HG03039 (cell line): ENCODE data around the gene SUCLG2.
"Not testable (repeated sequence)": the region's sequence is repeated elsewhere in the genome, so short reads cannot be mapped to it uniquely, and the experiment has no call there.

Experiments
- ATAC-seq: cut with Tn5 transposase; IDR thresholded peaks from one replicate; pipeline ENCODE4 v1.9.1; 2021; ENCODE audit warnings: mild to moderate bottlenecking, moderate library complexity; ENCODE audit not compliant: unreplicated experiment

Gene SUCLG2

GRCh38 chr3:67561667-67562394 is 92.6 kb downstream of the SUCLG2 start:
- no peak for ATAC-seq

- no peak for ATAC-seq
These were observed 93.1 kb downstream of the SUCLG2 start for GRCh38 chr3:67561266-67561665.

GRCh38 chr3:67559029-67559605 is 95.3 kb downstream of the SUCLG2 start:
- ATAC-seq = no peak

- ATAC-seq = no peak
These were observed 96.0 kb downstream of the SUCLG2 start for GRCh38 chr3:67558426-67558825.

- ATAC-seq = no peak
These were observed 96.5 kb downstream of the SUCLG2 start for GRCh38 chr3:67557848-67558355.

GRCh38 chr3:67551361-67552016 is 102.9 kb downstream of the SUCLG2 start:
- no peak for ATAC-seq

- ATAC-seq = no peak
These were observed 103.9 kb downstream of the SUCLG2 start for GRCh38 chr3:67550541-67550940.

GRCh38 chr3:67542502-67543250 is 111.7 kb downstream of the SUCLG2 start:
- ATAC-seq = not testable (repeated sequence)

GRCh38 chr3:67540198-67540894 is 114.1 kb downstream of the SUCLG2 start:
- no peak for ATAC-seq

- ATAC-seq = not testable (repeated sequence)
These were observed 117.2 kb downstream of the SUCLG2 start for GRCh38 chr3:67537203-67537602.

- no peak for ATAC-seq
These were observed 119.4 kb downstream of the SUCLG2 start for GRCh38 chr3:67535006-67535405.

- ATAC-seq = no peak
These were observed 119.8 kb downstream of the SUCLG2 start for GRCh38 chr3:67534594-67534993.

- no peak for ATAC-seq
These were observed 123.0 kb downstream of the SUCLG2 start for GRCh38 chr3:67531181-67532101.

- no peak for ATAC-seq
These were observed 124.5 kb downstream of the SUCLG2 start for GRCh38 chr3:67529915-67530314.

- ATAC-seq = no peak
These were observed 125.1 kb downstream of the SUCLG2 start for GRCh38 chr3:67529337-67529736.

GRCh38 chr3:67526246-67526645 is 128.2 kb downstream of the SUCLG2 start:
- no peak for ATAC-seq

- ATAC-seq = no peak
These were observed 130.4 kb downstream of the SUCLG2 start for GRCh38 chr3:67524046-67524445.

- ATAC-seq = no peak
These were observed 132.3 kb downstream of the SUCLG2 start for GRCh38 chr3:67522081-67522480.

- no peak for ATAC-seq
These were observed 133.3 kb downstream of the SUCLG2 start for GRCh38 chr3:67521053-67521646.
